Neuronal stem cell (in vitro differentiated cells): Measurements from ENCODE around the gene BIN1.

Experiments
- DNase-seq: peaks from one replicate; pipeline ENCODE4 v3.0.0-alpha.2; 2013; ENCODE audit warnings: low spot score
- H2AFZ ChIP-seq: one replicate; pipeline ENCODE4 v1.6.1; 2013; ENCODE audit warnings: mild to moderate bottlenecking, low read length, inconsistent platforms
- H2AK5ac ChIP-seq: 2 replicates; pipeline ENCODE4 v1.6.1; 2013; ENCODE audit warnings: low read depth, mild to moderate bottlenecking, inconsistent platforms, low read length, moderate library complexity, mixed read lengths
- H2BK120ac ChIP-seq: 2 replicates; pipeline ENCODE4 v1.6.1; 2013; ENCODE audit warnings: low read depth, mild to moderate bottlenecking, inconsistent platforms, low read length, moderate library complexity, mixed read lengths
- H2BK12ac ChIP-seq: one replicate; pipeline ENCODE4 v1.6.1; 2013; ENCODE audit warnings: low read length, inconsistent platforms
- H2BK15ac ChIP-seq: 2 replicates; pipeline ENCODE4 v1.6.1; 2013; ENCODE audit warnings: mild to moderate bottlenecking, low read length, inconsistent platforms, mixed read lengths
- H2BK5ac ChIP-seq: one replicate; pipeline ENCODE4 v1.6.1; 2013; ENCODE audit warnings: inconsistent platforms, mild to moderate bottlenecking, low read length, moderate library complexity
- H3K14ac ChIP-seq: one replicate; pipeline ENCODE4 v1.6.1; 2013; ENCODE audit warnings: low read length, inconsistent platforms
- H3K18ac ChIP-seq: 2 replicates; pipeline ENCODE4 v1.6.1; 2013; ENCODE audit warnings: low read length, inconsistent platforms
- H3K23ac ChIP-seq: 2 replicates; pipeline ENCODE4 v1.6.1; 2013; ENCODE audit warnings: low read depth, mild to moderate bottlenecking, mixed read lengths, low read length, inconsistent platforms; ENCODE audit not compliant: poor library complexity
- H3K27ac ChIP-seq: replicated peaks from 3 replicates; pipeline ENCODE4 v1.5.1; 2013; ENCODE audit warnings: low read length, inconsistent platforms
- H3K27me3 ChIP-seq, 3 experiments: 2 replicates each; pipeline ENCODE4 v1.6.1; 2013; ENCODE audit warnings: low read length in 3 of 3, mild to moderate bottlenecking in 2 of 3, inconsistent platforms in 1 of 3, low read depth in 1 of 3, mixed read lengths in 1 of 3, moderate library complexity in 1 of 3; ENCODE audit not compliant: control insufficient read depth in 3 of 3, insufficient read depth in 3 of 3
- H3K36me3 ChIP-seq, 2 donors: replicated peaks in 1 of 2; 2 replicates each; pipeline ENCODE4 v1.6.1; 2013; ENCODE audit warnings: low read length in 2 of 2; ENCODE audit not compliant: control insufficient read depth in 2 of 2, insufficient read depth in 2 of 2
- H3K4ac ChIP-seq: 2 replicates; pipeline ENCODE4 v1.6.1; 2013; ENCODE audit warnings: inconsistent platforms, mild to moderate bottlenecking, low read length, moderate library complexity
- H3K4me1 ChIP-seq, 2 donors: 1 replicate in 1 of 2; 2 replicates in 1 of 2; pipeline ENCODE4 v1.6.1; 2013; ENCODE audit warnings: low read length in 2 of 2, low read depth in 1 of 2; ENCODE audit not compliant: control insufficient read depth in 2 of 2, insufficient read depth in 1 of 2
- H3K4me2 ChIP-seq: one replicate; pipeline ENCODE4 v1.6.1; 2013; ENCODE audit warnings: mild to moderate bottlenecking, low read length, inconsistent platforms; ENCODE audit not compliant: insufficient read depth, poor library complexity, severe bottlenecking
- H3K4me3 ChIP-seq, 2 donors: 2 replicates each; pipeline ENCODE4 v1.5.1; 2013; ENCODE audit warnings: low read length in 2 of 2, mild to moderate bottlenecking in 2 of 2, inconsistent platforms in 1 of 2, moderate library complexity in 1 of 2
- H3K79me1 ChIP-seq: one replicate; pipeline ENCODE4 v1.6.1; 2013; ENCODE audit warnings: low read depth, mild to moderate bottlenecking, inconsistent platforms, low read length, moderate library complexity
- H3K9ac ChIP-seq: one replicate; pipeline ENCODE4 v1.6.1; 2013; ENCODE audit warnings: mild to moderate bottlenecking, low read depth, low read length, inconsistent platforms; ENCODE audit not compliant: poor library complexity
- H3K9me3 ChIP-seq, 2 donors: replicated peaks in 1 of 2; 2 replicates each; pipeline versions ENCODE3 to v1.6.1; 2013; ENCODE audit warnings: low read length in 2 of 2, mild to moderate bottlenecking in 2 of 2, inconsistent platforms in 1 of 2, low read depth in 1 of 2, mixed read lengths in 1 of 2, moderate library complexity in 1 of 2; ENCODE audit not compliant: control insufficient read depth in 2 of 2, insufficient read depth in 1 of 2
- H4K8ac ChIP-seq: one replicate; pipeline ENCODE4 v1.6.1; 2013; ENCODE audit warnings: low read depth, mild to moderate bottlenecking, inconsistent platforms, low read length, moderate library complexity
- H4K91ac ChIP-seq: one replicate; pipeline ENCODE4 v1.6.1; 2013; ENCODE audit warnings: low read length, low read depth, mild to moderate bottlenecking, inconsistent platforms; ENCODE audit not compliant: poor library complexity
- WGBS, 2 donors: extraction: QIAGEN DNeasy Blood & Tissue Kit; methylation state at CpG; one replicate each; pipeline ENCODE4 v1.1.7; 2013; ENCODE audit warnings: missing lambda C conversion rate in 2 of 2, mixed read lengths in 1 of 2; ENCODE audit not compliant: insufficient read length in 2 of 2, insufficient replicate concordance in 1 of 2; ENCODE audit errors: extremely low coverage in 2 of 2; 5-methylcytosine and 5-hydroxymethylcytosine counted together

The BIN1 gene

DNA sequence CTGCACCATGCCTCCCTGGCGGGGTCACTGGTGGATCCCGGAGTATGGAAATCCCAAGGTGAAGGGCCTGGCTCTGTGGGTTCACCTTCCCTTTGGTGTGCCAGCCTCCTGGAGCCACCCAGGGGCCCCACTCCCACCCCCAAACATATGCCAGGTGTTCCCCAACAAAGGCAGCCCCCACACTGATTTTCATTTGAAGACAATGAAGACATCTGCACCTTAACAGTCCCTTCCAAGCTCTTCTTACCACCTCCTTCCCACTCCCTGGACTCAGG, 11.7 kb downstream of the BIN1 start:
- Histone ChIP-seq H3K14ac (no peak overlapping the region), H2BK15ac (no peak overlapping the region), H3K18ac (peak overlapping the region; percentile 50), H3K4me2 (no peak overlapping the region), H3K79me1 (peaks cover 12% of the 10 kb centered on the region), H2BK12ac (no peak overlapping the region), H4K91ac (no peak overlapping the region), H4K8ac (no peak overlapping the region), H2AK5ac (peak overlapping the region; percentile 36), H3K9me3 (no peaks in the 10 kb centered on the region), H2AFZ (no peak overlapping the region), H3K4me3 (no peak overlapping the region), H2BK120ac (no peak overlapping the region), H3K27ac (no peak overlapping the region), H3K27me3 (no peaks in the 10 kb centered on the region), H3K23ac (no peak overlapping the region), H2BK5ac (no peak overlapping the region), H3K4me1 (peaks cover 7 to 35% of the 10 kb centered on the region in 2 donors), H3K36me3 (no peaks in the 10 kb centered on the region), H3K4ac (no peak overlapping the region), H3K9ac (no peak overlapping the region)
- no peak for DNase-seq
- no CpG with 5 or more reads among the region's 2 CpGs for WGBS, 2 donors

DNA sequence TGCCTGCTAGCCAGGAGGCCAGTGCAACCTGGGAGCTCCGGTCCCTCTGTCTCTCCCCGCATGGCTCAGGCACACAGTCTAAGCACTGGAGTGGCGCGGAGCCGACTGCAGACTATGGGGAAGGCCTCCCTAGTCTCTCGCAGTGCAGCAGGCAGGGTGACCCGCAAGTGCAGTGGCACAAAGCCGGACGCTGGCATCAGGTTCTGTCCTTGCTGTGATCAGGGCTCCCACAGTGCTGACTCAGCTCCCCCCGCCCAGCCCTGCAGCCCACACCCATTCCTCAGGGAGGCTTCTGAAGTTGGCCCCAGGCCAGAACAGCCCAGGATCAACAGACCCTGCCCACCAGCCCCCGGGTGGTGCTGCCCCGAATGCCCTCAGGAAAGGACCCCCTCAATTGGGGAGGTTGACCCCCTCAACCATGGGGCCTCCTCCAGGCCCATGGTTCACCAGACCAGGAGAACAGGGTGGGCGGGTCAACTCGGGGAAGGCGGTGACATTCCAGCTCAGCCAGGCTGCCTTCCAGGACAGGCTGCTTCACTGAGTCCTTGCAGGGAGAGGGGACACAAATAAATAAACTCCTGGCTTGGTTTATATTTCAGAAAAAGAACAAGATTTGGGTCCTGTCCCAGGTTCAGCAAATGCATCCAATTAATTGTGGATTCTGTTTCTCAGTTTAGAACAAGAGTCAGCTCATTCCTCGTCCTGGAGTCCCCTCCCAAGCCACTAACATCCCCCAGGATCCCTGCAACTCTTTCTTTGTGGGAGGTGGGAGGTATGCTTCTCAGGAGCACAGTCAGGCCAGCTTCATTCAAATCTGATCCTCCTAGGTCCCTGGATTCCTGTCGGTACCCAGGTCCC, 12.2 kb downstream of the BIN1 start:
- H3K4me2 ChIP-seq, result no peak overlapping the region
- H3K4me3 ChIP-seq, result no peak overlapping the region
- H3K36me3 ChIP-seq, result no peaks in the 10 kb centered on the region
- H3K4ac ChIP-seq, result no peak overlapping the region
- peak overlapping the region; percentile 17 for H3K23ac ChIP-seq
- peaks cover 7 to 35% of the 10 kb centered on the region in 2 donors for H3K4me1 ChIP-seq
- peaks cover 12% of the 10 kb centered on the region for H3K79me1 ChIP-seq
- peak overlapping the region; percentile 93 for H3K18ac ChIP-seq
- no CpG with 5 or more reads among the region's 17 CpGs for WGBS, 2 donors
- peak overlapping the region; percentile 82 for H2AK5ac ChIP-seq
- H3K14ac ChIP-seq, result peak overlapping the region; percentile 97
- DNase-seq, result no peak
- peak overlapping the region; percentile 70 for H3K9ac ChIP-seq
- H4K91ac ChIP-seq, result peak overlapping the region; percentile 62
- H2BK15ac ChIP-seq, result peak overlapping the region; percentile 69
- H3K9me3 ChIP-seq, result no peaks in the 10 kb centered on the region
- H4K8ac ChIP-seq, result no peak overlapping the region
- no peak overlapping the region for H2AFZ ChIP-seq
- H2BK5ac ChIP-seq, result no peak overlapping the region
- peak overlapping the region; percentile 4 for H2BK12ac ChIP-seq
- peak overlapping the region; percentile 23 for H3K27ac ChIP-seq
- H2BK120ac ChIP-seq, result peak overlapping the region; percentile 81
- H3K27me3 ChIP-seq, result no peaks in the 10 kb centered on the region

DNA sequence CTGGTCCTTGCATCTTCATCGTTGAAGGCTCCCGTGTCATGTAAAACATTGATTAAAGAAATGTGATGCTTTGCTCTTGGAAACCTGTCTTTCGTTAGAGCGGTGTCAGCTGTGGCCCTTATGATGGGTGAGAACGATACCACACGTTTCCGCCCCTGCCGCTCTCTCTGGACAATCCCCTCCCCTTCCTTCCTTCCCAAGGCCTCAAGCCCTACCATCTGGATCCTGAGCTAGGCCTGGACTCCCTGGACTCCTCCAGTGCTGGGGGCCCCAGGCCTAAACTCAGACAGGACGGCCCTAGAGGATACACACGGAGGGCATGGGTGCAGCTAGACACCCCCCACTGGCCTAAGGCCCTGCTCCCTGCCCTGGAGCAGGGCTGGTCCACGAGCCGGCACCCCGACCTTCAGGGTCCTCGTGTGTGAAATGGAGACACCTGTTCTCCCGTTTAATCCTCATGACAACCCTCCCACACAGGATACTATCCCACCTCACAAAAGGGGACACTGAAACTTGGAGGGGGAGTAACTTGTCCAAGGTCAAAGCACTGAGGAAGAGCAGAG, 13.2 kb downstream of the BIN1 start:
- Histone ChIP-seq H3K18ac (no peak overlapping the region), H2AK5ac (no peak overlapping the region), H2BK15ac (no peak overlapping the region), H3K4me3 (no peak overlapping the region), H3K4me2 (no peak overlapping the region), H2AFZ (no peak overlapping the region), H4K8ac (no peak overlapping the region), H3K14ac (no peak overlapping the region), H3K9ac (no peak overlapping the region), H3K4ac (no peak overlapping the region), H3K4me1 (peaks cover 7 to 34% of the 10 kb centered on the region in 2 donors), H4K91ac (no peak overlapping the region), H3K27ac (no peak overlapping the region), H2BK120ac (no peak overlapping the region), H3K23ac (no peak overlapping the region), H2BK12ac (no peak overlapping the region), H3K79me1 (peaks cover 12% of the 10 kb centered on the region), H3K27me3 (no peaks in the 10 kb centered on the region), H3K36me3 (no peaks in the 10 kb centered on the region), H2BK5ac (no peak overlapping the region), H3K9me3 (no peaks in the 10 kb centered on the region)
- no peak for DNase-seq
- WGBS, 2 donors, result no CpG with 5 or more reads among the region's 15 CpGs

DNA sequence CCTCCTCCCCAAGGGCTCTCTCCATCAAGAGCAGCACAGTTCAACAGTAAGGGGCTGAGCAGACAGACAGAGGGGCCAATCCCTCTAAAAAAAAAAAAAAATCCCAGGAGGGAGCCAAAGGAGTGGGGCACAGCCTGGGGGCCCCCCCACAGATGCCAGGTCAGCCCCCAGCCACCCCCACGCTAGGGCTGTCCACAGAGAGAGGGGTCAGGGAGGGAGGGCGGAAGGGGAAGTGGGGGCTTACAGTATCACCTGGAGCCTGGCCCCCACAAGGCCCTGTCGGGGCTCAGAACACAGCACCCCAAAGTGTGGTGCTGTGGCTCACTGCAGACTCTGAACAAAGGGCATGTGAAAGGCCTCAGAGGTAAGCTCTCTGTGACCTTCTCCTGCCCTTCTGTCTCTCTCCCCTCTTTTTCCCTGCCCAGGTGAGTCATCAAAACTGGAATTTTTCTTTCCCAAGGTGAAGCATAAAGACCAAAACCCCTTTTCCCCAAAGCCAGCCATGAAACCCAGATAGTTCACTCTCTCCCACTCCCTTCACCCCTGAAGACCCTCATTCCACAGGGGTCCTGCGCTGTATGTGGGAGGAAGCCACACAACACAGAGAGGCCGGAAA, 13.9 kb downstream of the BIN1 start:
- no peak overlapping the region for H4K91ac ChIP-seq
- no peak overlapping the region for H2AFZ ChIP-seq
- peak overlapping the region; percentile 25 for H3K18ac ChIP-seq
- H3K4ac ChIP-seq, result no peak overlapping the region
- H2BK5ac ChIP-seq, result no peak overlapping the region
- no peaks in the 10 kb centered on the region for H3K9me3 ChIP-seq
- H4K8ac ChIP-seq, result no peak overlapping the region
- peaks cover 2 to 28% of the 10 kb centered on the region in 2 donors for H3K4me1 ChIP-seq
- DNase-seq, result no peak
- H2AK5ac ChIP-seq, result peak overlapping the region; percentile 9
- no peak overlapping the region for H3K14ac ChIP-seq
- no peak overlapping the region for H3K9ac ChIP-seq
- H2BK12ac ChIP-seq, result no peak overlapping the region
- no peak overlapping the region for H3K4me2 ChIP-seq
- no peak overlapping the region for H2BK120ac ChIP-seq
- H3K36me3 ChIP-seq, result no peaks in the 10 kb centered on the region
- no peak overlapping the region for H2BK15ac ChIP-seq
- no peak overlapping the region for H3K27ac ChIP-seq
- peaks cover 12% of the 10 kb centered on the region for H3K79me1 ChIP-seq
- H3K27me3 ChIP-seq, result no peaks in the 10 kb centered on the region
- H3K23ac ChIP-seq, result no peak overlapping the region
- H3K4me3 ChIP-seq, result no peak overlapping the region
- no CpG with 5 or more reads among the region's 5 CpGs for WGBS, 2 donors
